Retinal pigment epithelial cell (primary cell): ENCODE results near the gene NUTF2.

Experiments used
- DNase-seq: peaks from one replicate; pipeline ENCODE4 v3.0.0-alpha.2; 2010; ENCODE audit warnings: low read depth
- H3K4me3 ChIP-seq: 2 replicates; pipeline ENCODE4 v1.5.1; 2011; ENCODE audit warnings: mild to moderate bottlenecking, low read length, control low read depth, moderate library complexity
- TF ChIP-seq, protein P1 (sequence below): conservative IDR thresholded peaks from 2 replicates; pipeline ENCODE4 v1.5.1; 2011; ENCODE audit warnings: low read depth, low read length, control low read depth, inconsistent platforms

NUTF2 gene

GRCh38 chr16:67893743-67894399 is 47.1 kb downstream of the NUTF2 start:
- TF ChIP-seq, protein P1, sequence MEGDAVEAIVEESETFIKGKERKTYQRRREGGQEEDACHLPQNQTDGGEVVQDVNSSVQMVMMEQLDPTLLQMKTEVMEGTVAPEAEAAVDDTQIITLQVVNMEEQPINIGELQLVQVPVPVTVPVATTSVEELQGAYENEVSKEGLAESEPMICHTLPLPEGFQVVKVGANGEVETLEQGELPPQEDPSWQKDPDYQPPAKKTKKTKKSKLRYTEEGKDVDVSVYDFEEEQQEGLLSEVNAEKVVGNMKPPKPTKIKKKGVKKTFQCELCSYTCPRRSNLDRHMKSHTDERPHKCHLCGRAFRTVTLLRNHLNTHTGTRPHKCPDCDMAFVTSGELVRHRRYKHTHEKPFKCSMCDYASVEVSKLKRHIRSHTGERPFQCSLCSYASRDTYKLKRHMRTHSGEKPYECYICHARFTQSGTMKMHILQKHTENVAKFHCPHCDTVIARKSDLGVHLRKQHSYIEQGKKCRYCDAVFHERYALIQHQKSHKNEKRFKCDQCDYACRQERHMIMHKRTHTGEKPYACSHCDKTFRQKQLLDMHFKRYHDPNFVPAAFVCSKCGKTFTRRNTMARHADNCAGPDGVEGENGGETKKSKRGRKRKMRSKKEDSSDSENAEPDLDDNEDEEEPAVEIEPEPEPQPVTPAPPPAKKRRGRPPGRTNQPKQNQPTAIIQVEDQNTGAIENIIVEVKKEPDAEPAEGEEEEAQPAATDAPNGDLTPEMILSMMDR, result no peak
- H3K4me3 ChIP-seq, result peak overlapping the region; percentile 83
- DNase-seq, result no peak

- DNase-seq, result peak; percentile 87
- TF ChIP-seq, protein P1, result no peak
- no peak overlapping the region for H3K4me3 ChIP-seq
These were observed 50.5 kb downstream of the NUTF2 start for GRCh38 chr16:67897231-67897630.

GRCh38 chr16:67901734-67902133 is 55.0 kb downstream of the NUTF2 start:
- H3K4me3 ChIP-seq, result no peak overlapping the region
- TF ChIP-seq, protein P1, result no peak
- no peak for DNase-seq

- no peak for DNase-seq
- TF ChIP-seq, protein P1, result no peak
- no peak overlapping the region for H3K4me3 ChIP-seq
These were observed 56.1 kb downstream of the NUTF2 start for GRCh38 chr16:67902831-67903230.

DNA sequence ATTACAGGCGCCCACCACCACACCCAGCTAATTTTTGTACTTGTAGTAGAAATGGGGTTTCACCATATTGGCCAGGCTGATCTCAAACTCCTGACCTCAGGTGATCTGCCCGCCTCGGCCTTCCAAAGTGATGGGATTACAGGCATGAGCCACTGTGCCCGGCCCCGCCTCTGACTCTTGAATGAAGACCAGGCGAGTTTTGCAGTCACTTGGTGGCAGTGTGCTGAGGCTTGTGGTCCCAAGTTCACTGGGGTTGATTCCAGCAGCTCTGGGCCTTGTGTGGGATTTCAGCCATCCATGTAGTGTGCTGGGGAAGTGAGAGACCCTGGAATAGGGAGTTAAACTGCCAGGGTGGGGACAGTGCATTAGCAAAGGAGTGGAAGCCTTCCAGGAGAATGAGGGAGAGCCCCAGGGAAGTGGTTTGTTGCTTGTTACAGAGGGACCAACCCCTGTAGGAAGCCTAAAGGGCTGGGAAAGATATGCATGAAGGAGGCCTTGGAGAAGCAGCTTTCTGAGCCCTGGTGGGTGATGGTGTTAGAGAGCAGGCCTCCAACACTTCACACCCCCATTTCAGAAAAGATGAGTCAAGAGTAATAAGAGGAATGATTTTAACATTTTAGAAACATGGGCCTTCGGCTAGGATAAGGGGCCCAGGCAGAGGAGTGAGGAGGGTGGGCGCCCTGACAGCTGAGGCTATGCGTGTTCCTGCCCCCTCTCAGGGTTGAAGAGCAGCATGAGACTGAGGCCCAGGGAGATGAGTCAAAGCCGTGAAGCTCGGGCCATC is 60.9 kb downstream of the NUTF2 start:
- DNase-seq, result no peak
- TF ChIP-seq, protein P1, result no peak

GRCh38 chr16:67909056-67909742 is 62.5 kb downstream of the NUTF2 start:
- TF ChIP-seq, protein P1, result no peak
- H3K4me3 ChIP-seq, result no peak overlapping the region
- DNase-seq, result no peak

More for the DNA sequence above, 60.9 kb downstream of the NUTF2 start:
- H3K4me3 ChIP-seq, result no peak overlapping the region
